ENCODE measurements around the gene MXD3.
"Not testable (repeated sequence)": the region's sequence is repeated elsewhere in the genome, so short reads cannot be mapped to it uniquely, and the experiment has no call there.

MXD3 gene

GRCh38 chr5:177319913-177320588 is 8.4 kb upstream of the MXD3 start:
- DNase-seq = no peak

DNA sequence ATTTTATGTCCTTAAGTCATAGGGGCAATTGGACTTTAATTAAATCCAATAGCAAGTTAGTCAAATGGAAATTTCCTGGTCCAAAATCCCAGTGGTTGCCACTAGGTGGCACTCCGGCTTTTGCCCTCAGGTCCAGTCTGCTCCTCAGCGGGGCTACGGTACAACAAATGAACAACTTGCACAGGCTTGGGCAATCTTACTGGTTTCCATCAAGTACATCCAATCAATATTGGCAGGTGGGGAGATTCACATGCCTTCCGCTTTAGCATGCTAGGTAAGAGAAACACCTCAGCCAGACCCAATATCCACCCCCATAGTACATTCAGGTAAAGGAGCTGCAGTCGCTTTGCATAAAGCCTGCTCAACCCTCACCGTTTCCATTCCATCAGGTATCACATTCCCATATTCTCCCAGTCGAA is 6.3 kb upstream of the MXD3 start:
- DNase-seq = peak in 1 of 2 experiments; percentile 45

DNA sequence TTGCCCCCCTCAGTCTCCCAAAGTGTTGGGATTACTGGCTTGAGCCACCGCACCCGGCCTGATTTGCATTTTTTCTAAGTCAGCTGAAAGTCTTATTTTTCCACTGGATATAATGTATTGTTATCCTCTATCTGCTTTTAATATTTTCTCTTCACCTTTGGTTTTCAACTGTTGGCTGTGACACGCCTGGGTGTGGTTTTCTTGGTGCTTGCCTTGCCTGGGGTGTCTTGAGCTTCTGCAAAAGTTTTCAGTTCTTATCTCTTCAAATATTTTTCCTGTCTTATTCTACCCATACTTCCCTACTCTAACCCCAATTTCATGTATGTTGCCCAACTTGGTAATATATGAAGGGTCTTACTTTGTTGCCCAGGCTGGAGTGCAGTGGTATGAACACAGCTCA is 4.3 kb upstream of the MXD3 start:
- DNase-seq = no peak

DNA sequence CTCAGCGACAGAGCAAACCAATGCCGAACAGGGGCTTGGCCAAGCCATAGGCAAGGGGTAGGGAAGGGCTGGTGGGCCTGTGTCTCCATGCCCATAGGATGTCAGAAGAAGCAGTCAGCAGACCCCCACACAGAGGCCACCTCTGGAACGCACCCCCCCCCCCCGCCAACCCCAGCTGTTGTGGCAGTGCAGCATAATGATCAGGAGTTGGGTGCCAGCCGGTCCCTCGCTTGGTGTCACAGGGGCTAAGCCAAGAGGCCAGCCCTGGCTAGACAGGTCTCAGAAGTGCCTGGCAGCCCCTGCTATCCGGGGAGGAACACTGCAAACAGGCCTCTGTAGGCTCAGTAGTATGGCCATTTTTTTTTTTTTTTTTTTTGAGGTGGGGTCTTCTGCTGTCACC is 3.7 kb upstream of the MXD3 start:
- DNase-seq = no peak

DNA sequence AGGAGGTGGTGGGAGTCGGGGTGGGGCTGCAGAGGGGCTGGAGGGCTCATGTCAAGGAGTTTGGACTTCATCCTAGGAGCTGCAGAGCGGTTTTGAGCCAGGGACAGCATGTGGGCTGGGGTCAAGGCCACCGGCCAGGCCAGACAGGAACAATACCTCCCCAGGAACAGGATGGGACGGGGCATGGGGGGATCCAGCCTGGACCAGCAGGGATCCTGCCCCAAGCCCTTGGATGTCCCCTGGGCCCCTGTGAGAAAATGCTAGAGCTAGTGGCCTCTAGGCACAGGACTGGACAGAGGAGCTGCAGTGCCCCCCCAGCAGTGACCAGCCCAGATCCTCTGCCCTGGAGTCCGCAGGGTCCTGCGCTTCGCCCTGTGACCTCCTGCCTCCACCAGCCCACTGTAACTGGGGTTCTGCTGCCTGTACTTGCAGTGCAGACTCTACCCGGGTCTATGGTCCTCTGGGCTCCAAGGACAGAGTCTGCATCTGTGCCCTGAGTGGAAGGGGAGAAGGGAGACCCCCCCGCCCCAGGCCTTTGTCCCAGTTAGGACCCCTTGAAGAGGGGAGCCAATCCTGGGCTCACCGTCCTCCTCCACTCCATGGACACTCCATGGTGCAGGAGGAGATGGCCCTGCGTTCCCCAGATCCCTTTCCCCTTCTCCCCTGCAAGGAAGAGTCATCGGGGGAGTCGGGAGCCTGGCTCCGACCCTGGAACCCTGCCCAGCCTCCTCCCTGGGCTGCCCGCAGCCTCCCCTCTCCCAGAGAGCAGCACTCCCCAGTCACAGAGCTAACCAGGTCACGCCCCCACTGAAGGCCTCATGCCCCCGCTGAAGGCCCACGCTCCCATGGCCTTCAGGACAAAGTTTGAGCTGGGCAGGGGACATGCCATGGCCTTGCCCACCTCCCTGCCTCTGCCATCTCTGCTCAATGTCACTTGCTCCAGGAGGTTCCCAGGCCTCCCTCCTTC is 3.0 kb upstream of the MXD3 start:
- no peak for DNase-seq

DNA sequence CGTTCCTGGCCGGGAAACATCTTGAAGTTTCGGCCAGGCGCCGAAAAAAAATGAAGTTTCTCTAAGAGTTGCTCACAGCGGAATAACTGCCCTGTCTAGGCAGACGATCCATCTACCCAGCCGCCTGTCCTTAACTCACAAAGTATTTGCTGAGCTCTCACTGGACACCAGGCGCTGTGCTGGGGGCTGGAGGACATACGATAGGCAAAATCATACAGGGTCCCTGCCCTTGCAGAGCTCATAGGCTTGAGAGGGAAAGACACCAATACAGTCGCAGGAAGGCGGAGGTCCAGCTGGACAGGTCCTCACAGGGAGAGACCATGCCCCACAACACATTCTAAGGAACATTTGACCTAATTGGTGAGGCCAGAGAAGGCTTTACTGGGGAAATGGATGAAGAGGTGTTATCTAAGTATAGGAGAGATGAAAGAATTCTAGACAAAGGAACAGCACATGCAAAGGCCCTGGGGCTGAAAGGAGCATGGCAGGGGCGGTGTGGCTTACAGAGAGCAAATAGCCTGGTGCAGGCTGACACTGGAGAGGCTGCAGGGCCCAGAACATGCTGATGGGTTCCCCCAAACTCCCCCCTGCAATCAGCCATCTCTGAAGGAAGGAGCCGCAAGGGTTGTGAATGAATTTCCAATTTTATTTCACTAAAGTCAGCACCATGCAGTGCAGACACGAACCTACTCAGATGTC is 2.0 kb upstream of the MXD3 start:
- DNase-seq = no peak

DNA sequence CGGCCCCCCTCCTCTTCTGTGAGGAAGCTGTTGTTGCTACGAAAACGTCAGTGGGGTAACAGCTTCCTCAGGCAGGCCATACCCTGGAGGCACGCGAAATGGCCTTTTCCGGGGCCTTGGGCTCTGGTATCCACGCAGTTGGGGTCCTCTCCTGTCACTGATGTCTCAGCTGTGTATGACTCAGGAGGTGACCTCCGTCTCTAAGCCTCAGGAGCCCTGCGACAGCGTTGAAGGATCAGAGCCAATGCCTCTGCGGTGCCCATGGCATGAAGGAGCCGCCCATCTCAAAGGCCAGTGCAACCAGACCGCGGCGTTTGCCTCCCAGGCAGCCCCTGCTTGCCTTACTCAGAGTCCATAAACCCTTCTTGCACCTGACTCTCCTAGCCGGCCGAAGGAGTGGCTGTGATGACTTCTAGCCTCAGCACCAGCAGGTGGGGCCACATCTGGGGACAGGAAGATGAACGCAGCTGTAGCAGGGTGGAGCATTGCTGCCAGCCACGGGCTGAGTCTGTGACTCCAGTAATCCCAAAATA is 1.0 kb upstream of the MXD3 start:
- DNase-seq = no peak

GRCh38 chr5:177311392-177311722 is 341 bp downstream of the MXD3 start:
- DNase-seq = no peak

- no peak for DNase-seq
Observed at GRCh38 chr5:177310757-177311391, 824 bp downstream of the MXD3 start.

DNA sequence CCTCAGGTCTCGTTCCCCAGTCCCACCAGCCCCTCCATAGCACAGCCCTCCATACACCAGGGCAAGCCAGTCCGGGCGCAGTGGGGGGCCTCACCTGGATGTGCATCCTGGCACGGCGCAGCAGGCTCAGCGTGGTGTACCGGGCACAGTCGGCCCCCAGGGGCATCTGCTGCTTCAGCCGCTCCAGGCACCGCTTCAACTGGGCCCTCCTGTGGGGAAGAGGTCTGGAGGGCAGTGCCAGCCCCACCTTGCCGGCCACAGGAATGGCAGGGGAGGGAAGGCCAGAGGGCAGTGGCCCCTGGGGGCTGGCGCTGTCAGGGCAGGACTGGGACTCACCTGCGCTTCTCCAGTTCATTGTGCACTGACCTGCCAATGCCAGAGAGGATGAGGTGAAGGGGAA is 1.4 kb downstream of the MXD3 start:
- no peak for DNase-seq

GRCh38 chr5:177309351-177310191 is 2.1 kb downstream of the MXD3 start:
- no peak for DNase-seq

- DNase-seq = no peak
Observed at GRCh38 chr5:177308740-177309139, 3.0 kb downstream of the MXD3 start.

GRCh38 chr5:177307544-177308363 is 3.9 kb downstream of the MXD3 start:
- no peak for DNase-seq

GRCh38 chr5:177306674-177307543 is 4.8 kb downstream of the MXD3 start:
- DNase-seq = no peak

DNA sequence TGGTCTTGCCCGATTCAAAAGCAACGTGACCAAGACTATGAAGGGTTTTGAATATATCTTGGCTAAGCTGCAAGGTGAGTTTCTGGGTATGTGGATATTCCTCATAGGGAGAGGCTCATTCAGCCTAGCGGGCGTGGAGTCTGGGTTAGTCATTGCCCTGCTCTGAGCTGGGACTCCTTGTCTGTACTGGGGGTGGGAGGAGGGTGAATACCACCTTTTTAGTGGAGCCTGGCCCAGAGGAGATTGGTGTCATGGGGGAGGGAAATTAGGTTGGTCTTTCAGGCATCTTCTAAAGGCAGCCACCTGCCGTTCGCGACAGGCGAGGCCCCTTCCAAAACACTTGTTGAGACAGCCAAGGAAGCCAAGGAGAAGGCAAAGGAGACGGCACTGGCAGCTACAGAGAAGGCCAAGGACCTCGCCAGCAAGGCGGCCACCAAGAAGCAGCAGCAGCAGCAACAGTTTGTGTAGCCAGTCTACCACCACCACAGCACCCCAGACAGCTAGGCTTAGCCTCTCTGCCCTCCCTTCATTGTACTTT is 5.5 kb downstream of the MXD3 start:
- not testable (repeated sequence) for DNase-seq

- no peak for DNase-seq
Observed at GRCh38 chr5:177304392-177305119, 7.1 kb downstream of the MXD3 start.

DNA sequence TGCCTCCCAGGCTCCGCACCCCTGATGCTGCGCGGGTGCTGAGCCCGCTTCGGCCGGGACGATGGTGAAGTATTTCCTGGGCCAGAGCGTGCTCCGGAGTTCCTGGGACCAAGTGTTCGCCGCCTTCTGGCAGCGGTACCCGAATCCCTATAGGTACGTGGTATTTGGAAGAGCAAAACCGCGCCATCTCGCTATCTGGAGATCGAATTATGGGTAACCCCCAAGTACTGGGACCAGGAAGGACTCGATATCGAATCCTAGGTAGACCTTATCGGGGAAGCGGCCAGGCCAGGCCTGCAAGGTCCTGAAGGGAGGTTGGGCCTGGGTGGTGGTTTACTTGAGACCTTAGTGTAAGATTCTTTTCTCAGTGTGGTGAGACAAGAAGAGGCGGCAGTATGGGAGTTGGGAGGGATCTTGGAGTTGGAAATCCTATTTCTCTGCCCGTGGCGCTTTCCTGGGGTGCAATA is 7.7 kb downstream of the MXD3 start:
- DNase-seq = no peak

DNA sequence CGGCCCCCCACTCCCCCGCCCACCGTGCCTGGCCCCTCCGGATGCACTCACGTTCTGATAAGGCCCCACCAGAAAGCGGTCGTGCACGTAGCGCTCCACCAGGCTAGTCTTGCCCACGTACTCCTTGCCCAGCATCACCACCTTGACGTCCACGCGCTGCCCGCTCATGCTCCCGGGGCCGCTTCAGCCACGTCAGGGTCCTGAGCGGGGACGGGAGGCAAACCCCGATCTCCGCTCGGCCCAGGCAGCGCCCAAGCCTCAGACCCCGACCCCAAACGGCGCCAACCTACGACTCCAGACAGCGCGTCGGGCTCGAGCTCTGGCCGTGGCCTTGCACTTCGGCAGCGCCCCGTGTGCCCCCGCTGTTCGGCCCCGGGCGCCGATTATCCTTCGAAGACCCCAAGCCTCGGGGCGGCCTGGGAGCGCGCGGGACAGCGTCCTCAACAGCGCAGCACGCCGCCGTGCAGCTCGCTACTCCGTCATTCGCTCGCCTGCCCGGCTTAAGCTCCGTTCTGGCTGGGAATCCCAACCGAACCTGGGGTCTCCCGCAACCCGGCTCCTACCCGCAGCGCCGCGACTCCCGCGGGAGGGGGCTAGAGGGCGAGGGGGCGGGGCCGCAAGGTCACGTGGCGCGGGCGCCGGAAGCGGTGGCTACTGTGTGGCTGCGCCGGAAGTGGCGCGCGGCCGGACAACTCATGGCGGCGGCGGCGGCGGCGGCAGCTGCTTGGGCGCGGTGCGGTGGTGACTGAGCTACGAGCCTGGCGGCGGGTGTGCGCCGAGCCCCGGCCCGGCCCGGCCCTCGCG is 8.4 kb downstream of the MXD3 start, which contains the start of the genes PRELID1 and RAB24:
TSS of gene PRELID1 (plus strand) at position 679 of the 804 bp plus-strand sequence. CDS start 187 bp downstream, outside the sequence.
TSS of gene RAB24 (minus strand) at position 599 of the 804 bp plus-strand sequence. CDS start at position 168, 431 bp downstream.
- DNase-seq = peak in 1 of 2 experiments; percentile 23

Measured in cerebellar nuclear complex (tissue), 1 donor.